Naive B cell (primary cell): Measurements from ENCODE around the gene NOS2. TPM values are rescaled to one million over a fixed set of nuclear protein-coding genes. Genes with fewer than 3 reads are reported as not detected.
"Not testable (repeated sequence)": the region's sequence is repeated elsewhere in the genome, so short reads cannot be mapped to it uniquely, and the experiment has no call there.

Source experiments
- ATAC-seq, 2 donors: fragments of 150-1000 bp; cut with Tn5 transposase; 2 replicates each; pipeline ENCODE4 v1.10.0; 2021; ENCODE audit warnings: low read depth in 2 of 2, mild to moderate bottlenecking in 2 of 2, moderate library complexity in 2 of 2
- DNase-seq: peaks from one replicate; pipeline ENCODE4 v3.0.0; 2022
- H3K27ac Mint-ChIP-seq, 6 donors: one replicate each; pipeline ENCODE4 v1.8.0; 2020 to 2022; ENCODE audit warnings: mild to moderate bottlenecking in 6 of 6, mixed read lengths in 6 of 6, moderate library complexity in 5 of 6, inconsistent platforms in 2 of 6
- H3K27me3 Mint-ChIP-seq, 3 donors: one replicate each; pipeline ENCODE4 v1.8.0; 2021 to 2022; ENCODE audit warnings: mixed read lengths in 3 of 3, mild to moderate bottlenecking in 1 of 3
- H3K36me3 Mint-ChIP-seq, 2 donors: one replicate each; pipeline ENCODE4 v1.8.0; 2020 to 2022; ENCODE audit warnings: mixed read lengths in 2 of 2, inconsistent platforms in 1 of 2, mild to moderate bottlenecking in 1 of 2
- H3K4me1 Mint-ChIP-seq, 3 donors: one replicate each; pipeline ENCODE4 v1.8.0; 2020 to 2022; ENCODE audit warnings: mixed read lengths in 3 of 3, inconsistent platforms in 1 of 3, mild to moderate bottlenecking in 1 of 3, moderate library complexity in 1 of 3
- H3K4me3 Mint-ChIP-seq, 8 donors: one replicate each; pipeline ENCODE4 v1.8.0; 2020 to 2022; ENCODE audit warnings: mild to moderate bottlenecking in 8 of 8, mixed read lengths in 8 of 8, moderate library complexity in 8 of 8, inconsistent platforms in 2 of 8
- H3K9me3 Mint-ChIP-seq, 7 donors: one replicate each; pipeline ENCODE4 v1.8.0; 2020 to 2022; ENCODE audit warnings: mixed read lengths in 7 of 7, mild to moderate bottlenecking in 5 of 7, inconsistent platforms in 2 of 7, moderate library complexity in 1 of 7
- polyA plus RNA-seq, 6 donors: library from polyadenylated mRNA; unstranded; fragments of 300-500 nt; fragmentation: Illumina TruSeq; gene quantifications; one replicate each; pipeline ENCODE4 v1.2.3, GENCODE V29; 2021; ENCODE audit warnings: low read depth in 6 of 6

NOS2 gene
- polyA plus RNA-seq, 6 donors from 2014 or later, result 0.08 TPM; not detected in 5

DNA sequence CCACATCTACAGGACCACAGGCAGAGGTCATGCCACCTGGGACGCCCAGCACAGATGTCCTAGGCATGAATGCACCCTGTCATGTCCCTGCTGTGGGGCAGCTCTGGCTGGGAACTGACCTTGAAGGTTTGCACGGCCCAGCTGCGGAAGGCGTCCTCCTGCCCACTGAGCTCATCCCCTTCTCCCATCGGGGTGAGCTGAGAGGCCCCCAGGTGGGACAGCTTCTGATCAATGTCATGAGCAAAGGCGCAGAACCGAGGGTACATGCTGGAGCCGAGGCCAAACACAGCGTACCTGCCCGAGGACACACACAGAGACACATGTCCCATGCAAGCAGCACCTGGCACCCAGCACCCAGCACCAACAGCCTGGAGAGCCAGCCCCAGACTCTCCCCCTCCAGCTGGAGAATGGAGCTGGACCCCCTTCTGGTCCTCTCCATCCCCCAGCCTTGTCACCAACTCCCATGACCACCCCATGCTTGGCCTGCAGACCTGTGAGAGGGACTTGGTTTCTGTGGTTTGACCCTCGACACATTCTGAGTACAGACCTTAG is 31.4 kb downstream of the NOS2 start:
- no peak for ATAC-seq

GRCh38 chr17:27766438-27766837 is 33.9 kb downstream of the NOS2 start:
- H3K36me3 Mint-ChIP-seq, result no peaks in the 10 kb centered on the region
- no peak for DNase-seq

More for the DNA sequence above, 31.4 kb downstream of the NOS2 start:
- Mint-ChIP-seq H3K27me3 (peaks cover 0 to 4% (median 0%) of the 10 kb centered on the region in 3 donors), H3K9me3 (no peaks in the 10 kb centered on the region), H3K36me3 (no peaks in the 10 kb centered on the region), H3K4me1 (no peaks in the 10 kb centered on the region), H3K27ac (no peak overlapping the region), H3K4me3 (no peak overlapping the region)
- DNase-seq, result no peak

GRCh38 chr17:27765353-27765752 is 35.0 kb downstream of the NOS2 start:
- Mint-ChIP-seq H3K4me1 (no peaks in the 10 kb centered on the region), H3K36me3 (no peaks in the 10 kb centered on the region), H3K27ac (no peak overlapping the region), H3K4me3 (no peak overlapping the region), H3K27me3 (peaks cover 0 to 5% (median 4%) of the 10 kb centered on the region in 3 donors), H3K9me3 (no peaks in the 10 kb centered on the region)
- DNase-seq (no peak), ATAC-seq (no peak)

More at GRCh38 chr17:27766438-27766837, 33.9 kb downstream of the NOS2 start:
- ATAC-seq, result no peak
- H3K9me3 Mint-ChIP-seq, result no peaks in the 10 kb centered on the region
- H3K27ac Mint-ChIP-seq, result no peak overlapping the region
- peaks cover 0 to 5% (median 4%) of the 10 kb centered on the region in 3 donors for H3K27me3 Mint-ChIP-seq
- H3K4me3 Mint-ChIP-seq, result no peak overlapping the region
- H3K4me1 Mint-ChIP-seq, result no peaks in the 10 kb centered on the region

GRCh38 chr17:27764589-27764988 is 35.7 kb downstream of the NOS2 start:
- Mint-ChIP-seq H3K9me3 (no peaks in the 10 kb centered on the region), H3K4me1 (peaks cover 0 to 2% (median 0%) of the 10 kb centered on the region in 3 donors), H3K27ac (peak overlapping the region in 1 of 6 donors; percentile 87), H3K36me3 (no peaks in the 10 kb centered on the region), H3K4me3 (no peak overlapping the region), H3K27me3 (peaks cover 0 to 9% (median 5%) of the 10 kb centered on the region in 3 donors)
- ATAC-seq (no peak), DNase-seq (no peak)

- DNase-seq (no peak), ATAC-seq (no peak)
- Mint-ChIP-seq H3K9me3 (no peaks in the 10 kb centered on the region), H3K4me3 (peak overlapping the region in 1 of 8 donors; percentile 15), H3K27ac (no peak overlapping the region), H3K36me3 (no peaks in the 10 kb centered on the region), H3K4me1 (peaks cover 0 to 2% (median 0%) of the 10 kb centered on the region in 3 donors), H3K27me3 (peaks cover 0 to 8% (median 5%) of the 10 kb centered on the region in 3 donors)
Measured at GRCh38 chr17:27762527-27763305, 37.6 kb downstream of the NOS2 start.

- not testable (repeated sequence) for H3K4me3 Mint-ChIP-seq, H3K36me3 Mint-ChIP-seq, ATAC-seq, H3K27me3 Mint-ChIP-seq, H3K27ac Mint-ChIP-seq, H3K9me3 Mint-ChIP-seq, DNase-seq, H3K4me1 Mint-ChIP-seq
Measured at GRCh38 chr17:27760931-27761330, 39.4 kb downstream of the NOS2 start.

GRCh38 chr17:27760069-27760885 is 40.1 kb downstream of the NOS2 start:
- ATAC-seq, result peak; percentile 49 to 56

DNA sequence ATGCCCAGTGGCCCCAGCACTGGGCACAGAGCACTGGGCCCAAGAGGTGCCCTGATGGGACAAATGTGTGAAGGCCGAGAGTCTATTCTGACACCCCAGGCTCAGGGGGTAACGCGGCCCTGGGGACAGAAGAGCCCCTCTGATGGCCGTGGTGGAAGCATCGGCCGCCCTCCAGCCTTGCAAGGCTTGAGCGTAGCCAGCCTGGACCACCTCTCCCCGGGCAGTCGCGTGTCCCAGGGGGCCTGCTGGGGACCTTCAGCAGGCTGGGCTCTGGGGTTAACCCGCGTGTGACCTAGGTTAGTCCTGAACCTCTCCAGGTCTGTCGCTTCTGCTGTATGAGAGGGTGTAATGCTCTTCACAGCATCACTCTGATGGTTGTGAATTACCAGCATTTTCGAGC is 40.8 kb downstream of the NOS2 start:
- no peaks in the 10 kb centered on the region for H3K9me3 Mint-ChIP-seq
- no peak overlapping the region for H3K4me3 Mint-ChIP-seq
- no peak for ATAC-seq
- peaks cover 0 to 2% (median 0%) of the 10 kb centered on the region in 3 donors for H3K4me1 Mint-ChIP-seq
- DNase-seq, result no peak
- H3K27me3 Mint-ChIP-seq, result peaks cover 8 to 12% (median 9%) of the 10 kb centered on the region in 3 donors
- no peaks in the 10 kb centered on the region for H3K36me3 Mint-ChIP-seq
- H3K27ac Mint-ChIP-seq, result no peak overlapping the region

More at GRCh38 chr17:27760069-27760885, 40.1 kb downstream of the NOS2 start:
- peaks cover under 1 to 9% (median 6%) of the 10 kb centered on the region in 3 donors for H3K27me3 Mint-ChIP-seq
- H3K27ac Mint-ChIP-seq, result no peak overlapping the region
- no peaks in the 10 kb centered on the region for H3K36me3 Mint-ChIP-seq
- H3K4me3 Mint-ChIP-seq, result no peak overlapping the region
- DNase-seq, result peak; percentile 45
- no peaks in the 10 kb centered on the region for H3K9me3 Mint-ChIP-seq
- peaks cover 0 to 2% (median 0%) of the 10 kb centered on the region in 3 donors for H3K4me1 Mint-ChIP-seq

GRCh38 chr17:27756467-27757371 is 43.6 kb downstream of the NOS2 start:
- Mint-ChIP-seq H3K27me3 (peaks cover 8 to 9% (median 8%) of the 10 kb centered on the region in 3 donors), H3K36me3 (no peaks in the 10 kb centered on the region)
- peak in 1 of 2 donors; percentile 33 for ATAC-seq

DNA sequence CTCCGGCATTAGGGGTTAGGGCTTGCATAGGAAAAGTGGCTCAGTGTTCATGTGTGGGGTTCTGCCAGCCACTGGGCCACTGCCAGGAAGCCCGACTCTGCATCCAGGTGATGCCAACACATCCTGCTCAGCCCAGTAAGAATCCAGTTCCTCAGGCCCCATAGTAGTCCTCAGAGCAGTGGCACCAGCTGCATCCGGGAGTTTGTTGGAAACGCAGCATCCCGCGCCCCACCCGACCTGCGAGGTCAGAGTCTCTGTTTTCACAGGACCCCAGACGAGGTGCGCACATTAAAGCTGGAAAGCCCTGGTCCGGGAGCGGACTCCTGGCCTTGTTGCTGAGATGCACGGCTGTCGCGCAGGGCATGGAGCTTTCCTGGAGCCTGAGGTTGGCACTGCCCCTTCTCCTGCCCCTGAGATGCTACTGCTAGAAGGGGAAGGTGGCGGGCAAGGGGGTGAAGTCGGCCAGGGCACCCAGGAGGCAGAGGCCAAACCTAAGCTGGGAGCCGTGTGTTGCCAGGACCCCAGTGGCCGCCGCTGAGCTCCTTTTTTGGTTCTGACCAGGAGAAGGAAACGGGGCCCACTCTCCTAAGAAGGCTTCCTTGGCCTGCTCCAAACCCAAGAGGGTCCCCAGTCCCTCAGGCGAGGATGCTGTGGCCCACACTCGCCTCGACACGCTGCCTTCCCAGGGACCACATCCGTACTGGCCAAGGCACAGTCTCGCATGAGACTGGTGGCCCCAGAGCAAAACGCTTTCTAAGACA is 44.4 kb downstream of the NOS2 start:
- H3K27ac Mint-ChIP-seq, result no peak overlapping the region
- H3K4me3 Mint-ChIP-seq, result no peak overlapping the region
- DNase-seq, result no peak
- ATAC-seq, result no peak
- peaks cover 0 to 2% (median 0%) of the 10 kb centered on the region in 3 donors for H3K4me1 Mint-ChIP-seq
- H3K36me3 Mint-ChIP-seq, result no peaks in the 10 kb centered on the region
- H3K9me3 Mint-ChIP-seq, result no peaks in the 10 kb centered on the region
- H3K27me3 Mint-ChIP-seq, result peaks cover 6 to 9% (median 8%) of the 10 kb centered on the region in 3 donors

More at GRCh38 chr17:27756467-27757371, 43.6 kb downstream of the NOS2 start:
- Mint-ChIP-seq H3K27ac (peak overlapping the region in 1 of 6 donors; percentile 20), H3K4me3 (no peak overlapping the region), H3K4me1 (peaks cover 0 to 2% (median 0%) of the 10 kb centered on the region in 3 donors), H3K9me3 (no peaks in the 10 kb centered on the region)
- peak; percentile 20 for DNase-seq

GRCh38 chr17:27754549-27754948 is 45.8 kb downstream of the NOS2 start:
- no peak for ATAC-seq

GRCh38 chr17:27753726-27754125 is 46.6 kb downstream of the NOS2 start:
- not testable (repeated sequence) for ATAC-seq, H3K4me1 Mint-ChIP-seq, H3K9me3 Mint-ChIP-seq, H3K36me3 Mint-ChIP-seq, H3K27me3 Mint-ChIP-seq, H3K27ac Mint-ChIP-seq, DNase-seq
- H3K4me3 Mint-ChIP-seq, result peak overlapping the region in 1 of 8 donors; percentile 12

More at GRCh38 chr17:27754549-27754948, 45.8 kb downstream of the NOS2 start:
- no peaks in the 10 kb centered on the region for H3K9me3 Mint-ChIP-seq
- no peaks in the 10 kb centered on the region for H3K4me1 Mint-ChIP-seq
- H3K27me3 Mint-ChIP-seq, result peaks cover 4 to 8% (median 6%) of the 10 kb centered on the region in 3 donors
- DNase-seq, result no peak
- H3K27ac Mint-ChIP-seq, result no peak overlapping the region
- no peaks in the 10 kb centered on the region for H3K36me3 Mint-ChIP-seq
- no peak overlapping the region for H3K4me3 Mint-ChIP-seq
